ENCODE data around the gene ZFYVE26.
"Not testable (repeated sequence)": the region's sequence is repeated elsewhere in the genome, so short reads cannot be mapped to it uniquely, and the experiment has no call there.

ZFYVE26 gene

GRCh38 chr14:67721875-67722274, 94.5 kb downstream of the ZFYVE26 start:
- H3K4me3 ChIP-seq (ENCODE audit: low read depth, low read length) = no peak overlapping the region
- H3K27ac ChIP-seq = no peak overlapping the region
- no peak for DNase-seq
- in situ Hi-C loops (cut with HindIII; ENCODE audit: low pct_ligation_motif_present, low sequenced_read_pairs) = no loop called here
- peaks cover 2% of the 10 kb centered on the region for H3K27me3 ChIP-seq (replicated peaks)
- TF ChIP-seq, protein P1, sequence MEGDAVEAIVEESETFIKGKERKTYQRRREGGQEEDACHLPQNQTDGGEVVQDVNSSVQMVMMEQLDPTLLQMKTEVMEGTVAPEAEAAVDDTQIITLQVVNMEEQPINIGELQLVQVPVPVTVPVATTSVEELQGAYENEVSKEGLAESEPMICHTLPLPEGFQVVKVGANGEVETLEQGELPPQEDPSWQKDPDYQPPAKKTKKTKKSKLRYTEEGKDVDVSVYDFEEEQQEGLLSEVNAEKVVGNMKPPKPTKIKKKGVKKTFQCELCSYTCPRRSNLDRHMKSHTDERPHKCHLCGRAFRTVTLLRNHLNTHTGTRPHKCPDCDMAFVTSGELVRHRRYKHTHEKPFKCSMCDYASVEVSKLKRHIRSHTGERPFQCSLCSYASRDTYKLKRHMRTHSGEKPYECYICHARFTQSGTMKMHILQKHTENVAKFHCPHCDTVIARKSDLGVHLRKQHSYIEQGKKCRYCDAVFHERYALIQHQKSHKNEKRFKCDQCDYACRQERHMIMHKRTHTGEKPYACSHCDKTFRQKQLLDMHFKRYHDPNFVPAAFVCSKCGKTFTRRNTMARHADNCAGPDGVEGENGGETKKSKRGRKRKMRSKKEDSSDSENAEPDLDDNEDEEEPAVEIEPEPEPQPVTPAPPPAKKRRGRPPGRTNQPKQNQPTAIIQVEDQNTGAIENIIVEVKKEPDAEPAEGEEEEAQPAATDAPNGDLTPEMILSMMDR (IDR thresholded peaks at IDR 0.05; ENCODE audit: low read depth, low read length, missing control alignments) = no peak
- no peaks in the 10 kb centered on the region for H3K36me3 ChIP-seq (replicated peaks)

DNA sequence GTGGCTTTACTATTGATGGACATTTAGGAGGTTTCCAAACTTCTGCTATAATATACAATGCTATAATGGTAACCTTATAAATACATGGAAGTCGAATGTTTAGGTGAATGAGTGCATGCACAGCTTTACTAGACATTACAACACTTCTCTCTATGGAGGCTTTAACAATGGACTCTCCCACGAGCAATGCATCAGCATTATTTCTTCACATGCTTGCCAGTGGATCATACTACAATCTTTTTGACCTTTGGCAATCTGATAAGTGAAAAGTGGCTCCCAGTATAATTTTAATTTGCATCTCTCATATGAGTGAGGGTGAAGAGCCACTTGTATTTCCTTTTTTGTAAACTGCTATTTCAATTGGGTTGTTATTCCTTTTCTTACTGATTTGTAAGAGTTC, 96.5 kb downstream of the ZFYVE26 start:
- TF ChIP-seq, protein P1 (IDR thresholded peaks at IDR 0.05; ENCODE audit: low read depth, low read length, missing control alignments) = no peak
- Histone ChIP-seq H3K27me3 (replicated peaks) (no peaks in the 10 kb centered on the region), H3K27ac (no peak overlapping the region), H3K4me3 (ENCODE audit: low read depth, low read length) (no peak overlapping the region), H3K36me3 (replicated peaks) (no peaks in the 10 kb centered on the region)
- in situ Hi-C loops (cut with HindIII; ENCODE audit: low pct_ligation_motif_present, low sequenced_read_pairs) = no loop called here
- no peak for DNase-seq

- H3K4me3 ChIP-seq (ENCODE audit: low read depth, low read length); H3K27ac ChIP-seq; in situ Hi-C loops (cut with HindIII; ENCODE audit: low pct_ligation_motif_present, low sequenced_read_pairs); H3K36me3 ChIP-seq (replicated peaks); H3K27me3 ChIP-seq (replicated peaks); DNase-seq: not testable (repeated sequence)
Observed at GRCh38 chr14:67719385-67719784, 97.0 kb downstream of the ZFYVE26 start.

DNA sequence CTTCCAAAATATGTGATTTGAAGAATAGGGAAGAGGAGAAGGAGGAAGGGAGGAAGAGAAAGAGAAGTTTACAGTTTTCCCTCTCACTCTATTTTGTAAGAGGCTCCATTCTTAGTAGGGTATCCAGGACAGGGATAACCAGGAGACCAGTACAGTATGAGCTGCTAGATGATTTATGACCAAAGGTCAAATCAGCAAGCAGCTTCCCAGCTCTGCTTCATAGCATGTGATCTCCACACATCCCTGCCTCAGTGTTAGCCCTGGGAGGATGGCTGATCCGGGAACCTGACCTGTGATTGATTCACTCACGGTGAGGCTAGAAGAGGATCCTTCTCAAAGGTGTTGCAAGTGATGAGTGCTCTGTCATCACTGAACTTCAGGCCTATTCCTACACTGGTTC, 98.1 kb downstream of the ZFYVE26 start:
- in situ Hi-C loops (cut with HindIII; ENCODE audit: low pct_ligation_motif_present, low sequenced_read_pairs) = no loop called here
- no peaks in the 10 kb centered on the region for H3K36me3 ChIP-seq (replicated peaks)
- DNase-seq = no peak
- no peak overlapping the region for H3K27ac ChIP-seq
- H3K27me3 ChIP-seq (replicated peaks) = no peaks in the 10 kb centered on the region
- TF ChIP-seq, protein P1 (IDR thresholded peaks at IDR 0.05; ENCODE audit: low read depth, low read length, missing control alignments) = no peak
- no peak overlapping the region for H3K4me3 ChIP-seq (ENCODE audit: low read depth, low read length)

GRCh38 chr14:67717048-67717447, 99.3 kb downstream of the ZFYVE26 start:
- TF ChIP-seq, protein P1 (IDR thresholded peaks at IDR 0.05; ENCODE audit: low read depth, low read length, missing control alignments) = no peak
- in situ Hi-C loops (cut with HindIII; ENCODE audit: low pct_ligation_motif_present, low sequenced_read_pairs) = no loop called here
- no peak overlapping the region for H3K27ac ChIP-seq
- H3K4me3 ChIP-seq (ENCODE audit: low read depth, low read length) = no peak overlapping the region
- H3K27me3 ChIP-seq (replicated peaks) = no peaks in the 10 kb centered on the region
- DNase-seq = no peak
- no peaks in the 10 kb centered on the region for H3K36me3 ChIP-seq (replicated peaks)

DNA sequence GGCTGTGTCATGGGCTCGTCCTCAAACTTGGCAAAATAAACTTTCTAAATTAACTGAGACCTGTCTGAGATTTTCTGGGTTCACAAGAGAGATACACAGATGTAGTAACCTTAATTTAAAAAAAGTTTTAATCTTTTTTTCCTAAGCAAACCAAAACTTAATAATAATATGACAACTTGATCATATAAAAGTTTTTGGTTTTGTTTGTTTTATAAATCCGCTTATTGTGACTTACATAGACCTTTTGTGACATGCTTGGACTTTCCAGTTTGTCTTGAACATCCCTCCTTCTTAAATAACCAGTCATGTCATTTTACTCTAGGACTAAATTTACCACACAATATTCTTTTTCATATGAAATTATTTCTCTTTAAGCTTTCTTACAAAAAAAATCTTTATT, 106.2 kb downstream of the ZFYVE26 start:
- no peak overlapping the region for H3K4me3 ChIP-seq (ENCODE audit: low read depth, low read length)
- no peak for DNase-seq
- no peaks in the 10 kb centered on the region for H3K36me3 ChIP-seq (replicated peaks)
- H3K27ac ChIP-seq = no peak overlapping the region
- in situ Hi-C loops (cut with HindIII; ENCODE audit: low pct_ligation_motif_present, low sequenced_read_pairs) = no loop called here
- no peaks in the 10 kb centered on the region for H3K27me3 ChIP-seq (replicated peaks)
- TF ChIP-seq, protein P1 (IDR thresholded peaks at IDR 0.05; ENCODE audit: low read depth, low read length, missing control alignments) = no peak

DNA sequence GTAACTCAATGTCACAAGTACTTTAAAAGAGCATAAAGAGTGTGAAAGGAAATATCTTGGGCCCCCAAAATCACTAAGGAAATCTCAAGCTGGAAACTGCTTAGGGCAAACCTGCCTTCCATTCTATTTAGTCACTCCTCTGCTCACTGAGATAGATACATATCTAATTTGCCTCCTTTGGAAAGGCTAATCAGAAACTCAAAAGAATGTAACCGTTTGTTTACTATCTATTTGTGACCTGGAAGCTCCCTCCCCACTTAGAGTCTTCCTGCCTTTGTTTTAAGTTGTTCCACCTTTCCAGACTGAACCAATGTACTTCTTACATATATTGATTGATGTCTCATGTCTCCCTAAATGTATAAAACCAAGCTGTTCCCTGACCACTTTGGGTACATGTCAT, 106.6 kb downstream of the ZFYVE26 start:
- H3K36me3 ChIP-seq (replicated peaks); DNase-seq; in situ Hi-C loops (cut with HindIII; ENCODE audit: low pct_ligation_motif_present, low sequenced_read_pairs); H3K27me3 ChIP-seq (replicated peaks); H3K27ac ChIP-seq; H3K4me3 ChIP-seq (ENCODE audit: low read depth, low read length): not testable (repeated sequence)

DNA sequence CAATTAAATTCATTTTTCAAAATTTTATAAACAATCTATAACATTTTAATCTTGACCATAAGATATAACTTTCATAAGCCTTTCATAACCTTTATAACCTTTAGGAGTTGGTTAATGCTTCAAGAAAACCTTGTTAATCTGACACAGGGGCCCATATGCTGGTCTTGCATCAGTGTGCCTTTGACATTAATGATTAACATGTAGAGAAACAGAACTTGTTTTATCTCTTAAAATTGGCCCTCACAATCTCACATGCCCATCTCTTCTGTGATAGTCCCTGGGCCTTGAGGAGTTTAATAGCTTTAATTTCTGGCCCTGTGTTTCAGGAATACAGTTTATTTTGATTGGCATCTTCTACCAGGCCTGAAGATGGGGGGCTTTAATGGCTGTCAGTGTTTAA, 107.0 kb downstream of the ZFYVE26 start:
- H3K4me3 ChIP-seq (ENCODE audit: low read depth, low read length); H3K27me3 ChIP-seq (replicated peaks); H3K36me3 ChIP-seq (replicated peaks); DNase-seq; H3K27ac ChIP-seq; in situ Hi-C loops (cut with HindIII; ENCODE audit: low pct_ligation_motif_present, low sequenced_read_pairs): not testable (repeated sequence)
